IPS-18c (cell line): ENCODE results near the gene KLK11.
A peak's percentile ranks its signal among the peaks of the same experiment; 100 is the strongest.

Experiments
- H3K4me3 ChIP-seq: 2 replicates; pipeline ENCODE4 v1.7.0; 2013; ENCODE audit warnings: low read depth, mild to moderate bottlenecking, low read length, moderate library complexity; ENCODE audit not compliant: insufficient read depth
- H3K9me3 ChIP-seq: one replicate; pipeline ENCODE4 v1.6.1; 2013; ENCODE audit warnings: mild to moderate bottlenecking, low read length, moderate library complexity; ENCODE audit not compliant: control insufficient read depth, insufficient read depth

The KLK11 gene

GRCh38 chr19:51015691-51016267 is 10.6 kb downstream of the KLK11 start:
- no peaks in the 10 kb centered on the region for H3K9me3 ChIP-seq
- H3K4me3 ChIP-seq = no peak overlapping the region

GRCh38 chr19:51014242-51014641 is 12.2 kb downstream of the KLK11 start:
- no peak overlapping the region for H3K4me3 ChIP-seq
- H3K9me3 ChIP-seq = no peaks in the 10 kb centered on the region

GRCh38 chr19:51012661-51013190 is 13.7 kb downstream of the KLK11 start:
- H3K9me3 ChIP-seq = no peaks in the 10 kb centered on the region
- H3K4me3 ChIP-seq = no peak overlapping the region

GRCh38 chr19:51010066-51010795 is 16.2 kb downstream of the KLK11 start:
- H3K9me3 ChIP-seq = no peaks in the 10 kb centered on the region
- H3K4me3 ChIP-seq = no peak overlapping the region

GRCh38 chr19:51009061-51009891 is 17.1 kb downstream of the KLK11 start:
- Histone ChIP-seq H3K9me3 (no peaks in the 10 kb centered on the region), H3K4me3 (no peak overlapping the region)

GRCh38 chr19:51007488-51007887 is 18.9 kb downstream of the KLK11 start:
- Histone ChIP-seq H3K4me3 (no peak overlapping the region), H3K9me3 (no peaks in the 10 kb centered on the region)

- no peaks in the 10 kb centered on the region for H3K9me3 ChIP-seq
- H3K4me3 ChIP-seq = no peak overlapping the region
These were observed 20.0 kb downstream of the KLK11 start for GRCh38 chr19:51006406-51006805.

- Histone ChIP-seq H3K4me3 (no peak overlapping the region), H3K9me3 (no peaks in the 10 kb centered on the region)
These were observed 21.2 kb downstream of the KLK11 start for GRCh38 chr19:51005248-51005647.

GRCh38 chr19:51003316-51003715 is 23.1 kb downstream of the KLK11 start:
- Histone ChIP-seq H3K9me3 (no peaks in the 10 kb centered on the region), H3K4me3 (no peak overlapping the region)

GRCh38 chr19:51002542-51003311 is 23.7 kb downstream of the KLK11 start:
- H3K4me3 ChIP-seq = peak overlapping the region; percentile 41; the same call in 1 of the 2 replicates

GRCh38 chr19:51002089-51002532 is 24.3 kb downstream of the KLK11 start:
- H3K9me3 ChIP-seq = no peaks in the 10 kb centered on the region
- peak overlapping the region; percentile 41; the same call in 1 of the 2 replicates for H3K4me3 ChIP-seq

More at GRCh38 chr19:51002542-51003311, 23.7 kb downstream of the KLK11 start:
- no peaks in the 10 kb centered on the region for H3K9me3 ChIP-seq

GRCh38 chr19:51001515-51001914 is 24.9 kb downstream of the KLK11 start, which contains the start of gene KLK8:
Gene KLK8 (minus strand): TSS chr19:51001604. CDS start chr19:51001167, 437 bp downstream.
- H3K9me3 ChIP-seq = no peaks in the 10 kb centered on the region
- H3K4me3 ChIP-seq = peak within 1 kb of the TSS; percentile 41; the same call in 1 of the 2 replicates

GRCh38 chr19:51000981-51001380 is 25.4 kb downstream of the KLK11 start:
- H3K9me3 ChIP-seq = no peaks in the 10 kb centered on the region
- peak overlapping the region; percentile 34; the same call in 1 of the 2 replicates for H3K4me3 ChIP-seq

GRCh38 chr19:51000426-51000825 is 26.0 kb downstream of the KLK11 start:
- no peak overlapping the region for H3K4me3 ChIP-seq
- H3K9me3 ChIP-seq = no peaks in the 10 kb centered on the region

GRCh38 chr19:50998686-50999085 is 27.7 kb downstream of the KLK11 start:
- no peak overlapping the region for H3K4me3 ChIP-seq

GRCh38 chr19:50998061-50998460 is 28.4 kb downstream of the KLK11 start:
- no peak overlapping the region for H3K4me3 ChIP-seq
- H3K9me3 ChIP-seq = no peaks in the 10 kb centered on the region

More at GRCh38 chr19:50998686-50999085, 27.7 kb downstream of the KLK11 start:
- no peaks in the 10 kb centered on the region for H3K9me3 ChIP-seq

GRCh38 chr19:50994129-50994528 is 32.3 kb downstream of the KLK11 start:
- Histone ChIP-seq H3K9me3 (no peaks in the 10 kb centered on the region), H3K4me3 (no peak overlapping the region)
